Stimulated activated CD8-positive, alpha-beta memory T cell treated with anti-CD3 and anti-CD28 coated beads, Interleukin-7, amount 100 ng/mL, for 24 hours (primary cell): ENCODE results near the gene PCDHB5.
"Not testable (repeated sequence)": the region's sequence is repeated elsewhere in the genome, so short reads cannot be mapped to it uniquely, and the experiment has no call there.

ENCODE experiments used
- DNase-seq: peaks from one replicate; pipeline ENCODE4 v3.0.0-alpha.2; 2020; ENCODE audit warnings: low read depth

PCDHB5 gene

DNA sequence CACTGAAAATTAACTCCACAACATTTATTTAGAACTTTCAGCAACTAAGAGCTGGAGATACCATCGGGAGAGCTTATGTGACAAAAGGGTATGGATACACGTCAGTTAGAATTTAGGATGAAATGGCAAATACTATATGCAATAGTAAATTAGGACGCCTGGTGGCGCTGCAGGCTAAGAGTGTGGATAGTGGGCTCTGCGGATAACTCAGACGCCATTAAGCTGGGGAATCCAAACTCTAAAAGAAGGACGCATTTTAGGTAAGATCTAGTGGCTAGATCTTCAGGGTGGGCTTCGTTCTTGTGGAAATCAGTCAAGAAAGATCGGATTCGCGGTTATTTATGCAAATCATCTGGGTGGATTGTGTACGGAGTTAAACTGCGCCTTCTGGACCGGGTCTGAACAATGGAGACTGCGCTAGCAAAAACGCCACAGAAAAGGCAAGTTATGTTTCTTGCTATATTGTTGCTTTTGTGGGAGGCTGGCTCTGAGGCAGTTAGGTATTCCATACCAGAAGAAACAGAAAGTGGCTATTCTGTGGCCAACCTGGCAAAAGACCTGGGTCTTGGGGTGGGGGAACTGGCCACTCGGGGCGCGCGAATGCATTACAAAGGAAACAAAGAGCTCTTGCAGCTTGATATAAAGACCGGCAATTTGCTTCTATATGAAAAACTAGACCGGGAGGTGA, at the start of gene PCDHB5:
TSS of gene PCDHB5 (plus strand) at position 177 of the 688 bp plus-strand sequence. CDS start at position 406, 229 bp downstream.
- DNase-seq: no peak

DNA sequence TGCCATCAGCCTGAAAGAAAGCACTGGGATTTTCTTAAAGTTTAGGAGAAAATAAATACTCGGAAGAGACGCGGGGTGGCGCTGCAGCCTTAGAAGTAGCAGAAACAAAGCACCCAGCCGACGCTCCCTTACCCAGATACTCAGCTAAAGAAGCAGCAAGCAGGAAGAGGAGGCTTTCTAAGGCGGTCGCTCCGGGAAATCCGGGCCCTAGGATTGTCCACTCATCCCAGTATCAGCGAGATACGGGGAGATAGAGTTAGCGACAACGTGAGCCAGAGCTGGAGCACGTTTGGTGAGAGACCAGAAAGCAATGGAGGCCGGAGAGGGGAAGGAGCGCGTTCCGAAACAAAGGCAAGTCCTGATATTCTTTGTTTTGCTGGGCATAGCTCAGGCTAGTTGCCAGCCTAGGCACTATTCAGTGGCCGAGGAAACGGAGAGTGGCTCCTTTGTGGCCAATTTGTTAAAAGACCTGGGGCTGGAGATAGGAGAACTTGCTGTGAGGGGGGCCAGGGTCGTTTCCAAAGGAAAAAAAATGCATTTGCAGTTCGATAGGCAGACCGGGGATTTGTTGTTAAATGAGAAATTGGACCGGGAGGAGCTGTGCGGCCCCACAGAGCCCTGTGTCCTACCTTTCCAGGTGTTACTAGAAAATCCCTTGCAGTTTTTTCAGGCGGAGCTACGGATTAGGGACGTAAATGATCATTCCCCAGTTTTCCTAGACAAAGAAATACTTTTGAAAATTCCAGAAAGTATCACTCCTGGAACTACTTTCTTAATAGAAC, 40.3 kb upstream of the PCDHB5 start, which contains the start of gene PCDHB2:
TSS of gene PCDHB2 (plus strand) at position 135 of the 782 bp plus-strand sequence. CDS start at position 311, 176 bp downstream.
- DNase-seq: no peak

DNA sequence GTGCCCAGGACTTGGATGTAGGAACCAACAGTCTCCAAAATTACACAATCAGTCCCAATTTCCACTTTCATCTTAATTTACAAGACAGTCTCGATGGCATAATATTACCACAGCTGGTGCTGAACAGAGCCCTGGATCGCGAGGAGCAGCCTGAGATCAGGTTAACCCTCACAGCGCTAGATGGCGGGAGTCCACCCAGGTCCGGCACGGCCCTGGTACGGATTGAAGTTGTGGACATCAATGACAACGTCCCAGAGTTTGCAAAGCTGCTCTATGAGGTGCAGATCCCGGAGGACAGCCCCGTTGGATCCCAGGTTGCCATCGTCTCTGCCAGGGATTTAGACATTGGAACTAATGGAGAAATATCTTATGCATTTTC, 39.8 kb upstream of the PCDHB5 start:
- DNase-seq: no peak

DNA sequence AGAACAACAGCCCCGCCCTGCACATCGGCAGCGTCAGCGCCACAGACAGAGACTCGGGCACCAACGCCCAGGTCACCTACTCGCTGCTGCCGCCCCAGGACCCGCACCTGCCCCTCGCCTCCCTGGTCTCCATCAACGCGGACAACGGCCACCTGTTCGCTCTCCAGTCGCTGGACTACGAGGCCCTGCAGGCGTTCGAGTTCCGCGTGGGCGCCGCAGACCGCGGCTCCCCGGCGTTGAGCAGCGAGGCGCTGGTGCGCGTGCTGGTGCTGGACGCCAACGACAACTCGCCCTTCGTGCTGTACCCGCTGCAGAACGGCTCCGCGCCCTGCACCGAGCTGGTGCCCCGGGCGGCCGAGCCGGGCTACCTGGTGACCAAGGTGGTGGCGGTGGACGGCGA, 38.8 kb upstream of the PCDHB5 start:
- not testable (repeated sequence) for DNase-seq

DNA sequence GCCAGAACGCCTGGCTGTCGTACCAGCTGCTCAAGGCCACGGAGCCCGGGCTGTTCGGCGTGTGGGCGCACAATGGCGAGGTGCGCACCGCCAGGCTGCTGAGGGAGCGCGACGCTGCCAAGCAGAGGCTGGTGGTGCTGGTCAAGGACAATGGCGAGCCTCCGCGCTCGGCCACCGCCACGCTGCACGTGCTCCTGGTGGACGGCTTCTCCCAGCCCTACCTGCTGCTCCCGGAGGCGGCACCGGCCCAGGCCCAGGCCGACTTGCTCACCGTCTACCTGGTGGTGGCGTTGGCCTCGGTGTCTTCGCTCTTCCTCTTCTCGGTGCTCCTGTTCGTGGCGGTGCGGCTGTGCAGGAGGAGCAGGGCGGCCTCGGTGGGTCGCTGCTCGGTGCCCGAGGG, 38.4 kb upstream of the PCDHB5 start:
- not testable (repeated sequence) for DNase-seq

DNA sequence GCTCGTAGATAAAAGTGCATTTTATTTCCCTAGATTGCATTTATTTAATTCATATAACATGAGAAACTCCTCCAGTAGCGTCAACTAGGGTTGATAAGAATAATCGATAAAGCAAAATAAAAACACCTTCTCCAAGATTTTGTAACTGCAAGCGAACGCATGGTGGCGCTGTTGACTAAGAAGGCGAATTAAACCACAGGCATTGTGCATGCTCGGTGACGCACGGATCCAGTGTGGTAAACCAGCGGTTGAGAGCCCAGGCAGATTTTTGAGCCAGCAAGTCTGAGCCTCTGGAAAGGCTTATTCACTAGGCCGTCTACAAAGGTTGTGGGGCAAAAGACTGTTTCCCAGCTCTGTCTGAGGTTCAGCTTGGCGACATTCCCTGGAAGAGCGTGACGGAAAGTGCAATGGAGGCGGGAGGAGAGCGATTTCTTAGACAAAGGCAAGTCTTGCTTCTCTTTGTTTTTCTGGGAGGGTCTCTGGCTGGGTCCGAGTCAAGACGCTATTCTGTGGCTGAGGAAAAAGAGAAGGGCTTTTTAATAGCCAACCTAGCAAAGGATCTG, 34.7 kb upstream of the PCDHB5 start, which contains the start of gene PCDHB3:
TSS of gene PCDHB3 (plus strand) at position 231 of the 563 bp plus-strand sequence. CDS start at position 408, 177 bp downstream.
- no peak for DNase-seq

DNA sequence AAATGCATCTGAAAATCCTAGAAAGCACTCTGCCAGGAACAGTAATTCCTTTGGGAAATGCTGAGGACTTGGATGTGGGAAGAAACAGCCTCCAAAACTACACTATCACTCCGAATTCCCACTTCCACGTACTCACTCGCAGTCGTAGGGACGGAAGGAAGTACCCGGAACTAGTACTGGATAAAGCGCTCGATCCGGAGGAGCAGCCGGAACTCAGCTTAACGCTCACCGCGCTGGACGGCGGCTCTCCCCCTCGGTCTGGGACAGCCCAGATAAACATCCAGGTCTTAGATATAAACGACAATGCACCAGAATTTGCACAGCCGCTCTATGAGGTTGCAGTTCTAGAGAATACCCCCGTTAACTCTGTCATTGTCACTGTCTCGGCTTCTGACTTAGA, 33.9 kb upstream of the PCDHB5 start:
- no peak for DNase-seq

DNA sequence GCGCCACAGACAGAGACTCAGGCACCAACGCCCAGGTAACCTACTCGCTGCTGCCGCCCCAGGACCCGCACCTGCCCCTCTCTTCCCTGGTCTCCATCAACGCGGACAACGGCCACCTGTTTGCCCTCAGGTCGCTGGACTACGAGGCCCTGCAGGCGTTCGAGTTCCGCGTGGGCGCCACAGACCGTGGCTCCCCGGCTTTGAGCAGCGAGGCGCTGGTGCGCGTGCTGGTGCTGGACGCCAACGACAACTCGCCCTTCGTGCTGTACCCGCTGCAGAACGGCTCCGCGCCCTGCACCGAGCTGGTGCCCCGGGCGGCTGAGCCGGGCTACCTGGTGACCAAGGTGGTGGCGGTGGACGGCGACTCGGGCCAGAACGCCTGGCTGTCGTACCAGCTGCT, 32.9 kb upstream of the PCDHB5 start:
- DNase-seq: not testable (repeated sequence)

DNA sequence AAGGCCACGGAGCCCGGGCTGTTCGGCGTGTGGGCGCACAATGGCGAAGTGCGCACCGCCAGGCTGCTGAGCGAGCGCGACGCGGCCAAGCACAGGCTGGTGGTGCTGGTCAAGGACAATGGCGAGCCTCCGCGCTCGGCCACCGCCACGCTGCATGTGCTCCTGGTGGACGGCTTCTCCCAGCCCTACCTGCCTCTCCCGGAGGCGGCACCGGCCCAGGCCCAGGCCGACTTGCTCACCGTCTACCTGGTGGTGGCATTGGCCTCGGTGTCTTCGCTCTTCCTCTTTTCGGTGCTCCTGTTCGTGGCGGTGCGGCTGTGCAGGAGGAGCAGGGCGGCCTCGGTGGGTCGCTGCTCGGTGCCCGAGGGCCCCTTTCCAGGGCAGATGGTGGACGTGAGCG, 32.5 kb upstream of the PCDHB5 start:
- not testable (repeated sequence) for DNase-seq

DNA sequence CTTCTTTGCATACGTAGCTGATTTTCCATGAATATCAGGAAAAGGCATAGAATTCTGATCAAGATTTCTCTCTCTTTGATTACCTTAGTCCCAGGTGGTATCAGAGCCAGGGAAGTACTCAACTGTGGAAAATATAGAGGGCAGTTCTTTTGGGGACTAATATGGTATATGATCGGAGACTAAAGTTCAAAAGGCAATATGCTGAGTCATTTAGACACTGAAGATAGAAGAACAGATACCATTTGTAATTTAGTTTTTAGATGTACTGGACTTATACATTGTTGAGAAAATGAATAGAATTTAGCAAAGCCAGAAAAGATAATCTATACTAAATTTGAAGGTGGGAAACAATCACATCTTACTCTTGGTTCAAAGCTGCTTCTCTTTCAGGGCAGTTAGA, 29.7 kb upstream of the PCDHB5 start:
- DNase-seq: no peak

DNA sequence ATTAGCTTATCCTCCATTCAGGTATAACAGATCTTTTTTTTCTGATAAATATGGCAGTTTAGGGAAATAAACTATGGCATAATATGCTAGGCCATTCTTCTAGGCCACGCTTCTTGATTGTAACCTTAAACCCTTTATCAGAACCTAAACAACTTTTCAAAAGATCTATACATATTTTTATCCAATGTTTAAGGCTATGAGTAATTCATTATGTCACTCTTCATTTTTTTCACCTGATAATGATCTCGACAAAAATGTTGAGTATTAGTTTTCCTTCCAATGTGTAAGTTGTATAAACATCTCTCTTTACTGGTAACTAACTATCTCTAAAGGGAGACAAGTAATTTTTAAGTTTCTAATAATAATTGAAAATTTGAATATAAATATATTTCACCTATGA, 15.8 kb upstream of the PCDHB5 start:
- no peak for DNase-seq

DNA sequence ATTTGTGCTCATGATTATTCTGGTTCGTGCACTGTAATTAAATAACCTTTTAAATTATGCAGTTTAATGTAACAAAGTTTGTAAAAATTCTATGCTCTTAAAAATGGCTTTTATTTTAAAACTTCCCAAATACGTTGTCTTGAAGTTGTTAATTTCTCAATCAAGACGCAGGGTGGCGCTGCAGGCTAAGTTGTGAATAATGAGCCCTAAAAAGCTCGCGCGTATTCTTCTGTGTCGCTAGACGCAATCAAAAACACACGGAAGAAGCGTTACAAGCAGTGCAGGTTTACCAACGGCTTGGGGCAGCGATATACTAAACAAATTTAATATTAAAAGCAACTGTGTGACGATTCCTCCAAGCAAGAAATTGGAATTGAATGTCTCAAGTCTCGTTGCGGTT, 13.4 kb upstream of the PCDHB5 start, which contains the start of gene PCDHB4:
TSS of gene PCDHB4 (plus strand) at position 256 of the 400 bp plus-strand sequence. CDS start 181 bp downstream, outside the sequence.
- no peak for DNase-seq

DNA sequence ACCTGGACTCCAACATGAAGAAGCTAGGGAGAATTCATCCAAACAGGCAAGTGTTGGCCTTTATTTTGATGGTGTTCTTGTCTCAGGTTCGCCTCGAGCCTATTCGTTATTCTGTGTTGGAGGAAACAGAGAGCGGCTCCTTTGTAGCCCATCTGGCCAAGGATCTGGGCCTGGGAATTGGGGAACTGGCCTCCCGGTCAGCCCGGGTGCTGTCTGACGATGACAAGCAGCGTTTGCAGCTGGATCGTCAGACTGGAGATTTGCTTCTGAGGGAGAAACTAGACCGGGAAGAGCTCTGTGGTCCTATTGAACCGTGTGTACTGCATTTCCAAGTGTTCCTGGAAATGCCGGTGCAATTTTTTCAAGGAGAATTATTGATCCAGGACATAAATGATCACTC, 13.0 kb upstream of the PCDHB5 start:
- no peak for DNase-seq

DNA sequence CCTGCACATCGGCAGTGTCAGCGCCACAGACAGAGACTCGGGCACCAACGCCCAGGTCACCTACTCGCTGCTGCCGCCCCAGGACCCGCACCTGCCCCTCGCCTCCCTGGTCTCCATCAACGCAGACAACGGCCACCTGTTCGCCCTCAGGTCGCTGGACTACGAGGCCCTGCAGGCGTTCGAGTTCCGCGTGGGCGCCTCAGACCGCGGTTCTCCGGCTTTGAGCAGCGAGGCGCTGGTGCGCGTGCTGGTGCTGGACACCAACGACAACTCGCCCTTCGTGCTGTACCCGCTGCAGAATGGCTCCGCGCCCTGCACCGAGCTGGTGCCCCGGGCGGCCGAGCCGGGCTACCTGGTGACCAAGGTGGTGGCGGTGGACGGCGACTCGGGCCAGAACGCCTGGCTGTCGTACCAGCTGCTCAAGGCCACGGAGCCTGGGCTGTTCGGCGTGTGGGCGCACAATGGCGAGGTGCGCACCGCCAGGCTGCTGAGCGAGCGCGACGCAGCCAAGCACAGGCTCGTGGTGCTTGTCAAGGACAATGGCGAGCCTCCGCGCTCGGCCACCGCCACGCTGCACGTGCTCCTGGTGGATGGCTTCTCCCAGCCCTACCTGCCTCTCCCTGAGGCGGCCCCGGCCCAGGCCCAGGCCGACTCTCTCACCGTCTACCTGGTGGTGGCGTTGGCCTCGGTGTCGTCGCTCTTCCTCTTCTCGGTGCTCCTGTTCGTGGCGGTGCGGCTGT, 11.4 kb upstream of the PCDHB5 start:
- DNase-seq: not testable (repeated sequence)

DNA sequence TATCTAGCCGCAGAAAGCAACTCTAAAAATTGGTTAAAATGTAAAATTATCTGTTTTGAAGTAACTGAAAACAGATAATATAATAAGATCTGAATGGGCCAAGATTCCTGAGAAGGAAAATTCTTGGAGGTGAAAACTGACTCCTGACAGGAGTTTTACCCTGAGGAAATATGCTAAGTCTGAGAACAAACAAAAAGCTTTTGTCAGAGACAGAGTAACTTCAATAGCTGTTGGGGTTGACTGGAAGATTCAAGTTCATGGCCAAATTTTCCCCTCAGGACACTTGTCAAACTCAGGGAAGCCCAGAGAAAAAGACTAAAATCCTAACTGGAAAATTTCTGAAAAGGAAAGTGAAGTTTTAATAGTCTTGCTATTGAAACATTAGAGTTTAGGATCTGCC, 7.7 kb upstream of the PCDHB5 start:
- DNase-seq: no peak

DNA sequence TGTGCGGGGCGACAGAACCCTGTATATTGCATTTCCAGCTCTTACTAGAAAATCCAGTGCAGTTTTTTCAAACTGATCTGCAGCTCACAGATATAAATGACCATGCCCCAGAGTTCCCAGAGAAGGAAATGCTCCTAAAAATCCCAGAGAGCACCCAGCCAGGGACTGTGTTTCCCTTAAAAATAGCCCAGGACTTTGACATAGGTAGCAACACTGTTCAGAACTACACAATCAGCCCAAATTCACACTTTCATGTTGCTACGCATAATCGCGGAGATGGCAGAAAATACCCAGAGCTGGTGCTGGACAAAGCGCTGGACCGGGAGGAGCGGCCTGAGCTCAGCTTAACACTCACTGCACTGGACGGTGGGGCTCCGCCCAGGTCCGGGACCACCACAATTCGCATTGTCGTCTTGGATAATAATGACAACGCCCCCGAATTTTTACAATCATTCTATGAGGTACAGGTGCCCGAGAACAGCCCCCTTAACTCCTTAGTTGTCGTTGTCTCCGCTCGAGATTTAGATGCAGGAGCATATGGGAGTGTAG, 786 bp downstream of the PCDHB5 start:
- no peak for DNase-seq

DNA sequence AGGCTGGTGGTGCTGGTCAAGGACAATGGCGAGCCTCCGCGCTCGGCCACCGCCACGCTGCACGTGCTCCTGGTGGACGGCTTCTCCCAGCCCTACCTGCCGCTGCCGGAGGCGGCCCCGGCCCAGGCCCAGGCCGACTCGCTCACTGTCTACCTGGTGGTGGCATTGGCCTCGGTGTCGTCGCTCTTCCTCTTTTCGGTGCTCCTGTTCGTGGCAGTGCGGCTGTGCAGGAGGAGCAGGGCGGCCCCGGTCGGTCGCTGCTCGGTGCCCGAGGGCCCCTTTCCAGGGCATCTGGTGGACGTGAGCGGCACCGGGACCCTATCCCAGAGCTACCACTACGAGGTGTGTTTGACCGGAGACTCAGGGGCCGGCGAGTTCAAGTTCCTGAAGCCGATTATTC, 2.3 kb downstream of the PCDHB5 start:
- not testable (repeated sequence) for DNase-seq

DNA sequence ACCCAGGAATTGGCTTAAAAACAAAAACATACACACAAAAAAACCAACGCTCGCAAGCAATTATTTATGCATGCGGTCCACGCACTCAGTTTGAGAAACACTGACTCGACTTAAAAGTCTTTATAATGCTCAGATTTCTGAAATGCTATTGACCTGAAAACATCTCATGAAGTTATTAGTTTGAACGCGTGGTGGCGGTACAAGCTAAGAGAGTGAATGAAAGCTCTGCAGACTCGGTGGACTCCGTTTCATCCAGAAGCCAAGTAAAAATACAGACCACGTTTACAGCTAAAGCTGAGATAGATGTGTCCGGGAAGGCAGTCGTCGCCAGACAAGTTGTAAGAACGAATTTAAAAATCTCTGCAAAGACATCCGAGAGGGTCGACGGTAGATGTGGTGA, 14.8 kb downstream of the PCDHB5 start, which contains the start of gene PCDHB6:
TSS of gene PCDHB6 (plus strand) at position 246 of the 400 bp plus-strand sequence. CDS start 201 bp downstream, outside the sequence.
- no peak for DNase-seq

DNA sequence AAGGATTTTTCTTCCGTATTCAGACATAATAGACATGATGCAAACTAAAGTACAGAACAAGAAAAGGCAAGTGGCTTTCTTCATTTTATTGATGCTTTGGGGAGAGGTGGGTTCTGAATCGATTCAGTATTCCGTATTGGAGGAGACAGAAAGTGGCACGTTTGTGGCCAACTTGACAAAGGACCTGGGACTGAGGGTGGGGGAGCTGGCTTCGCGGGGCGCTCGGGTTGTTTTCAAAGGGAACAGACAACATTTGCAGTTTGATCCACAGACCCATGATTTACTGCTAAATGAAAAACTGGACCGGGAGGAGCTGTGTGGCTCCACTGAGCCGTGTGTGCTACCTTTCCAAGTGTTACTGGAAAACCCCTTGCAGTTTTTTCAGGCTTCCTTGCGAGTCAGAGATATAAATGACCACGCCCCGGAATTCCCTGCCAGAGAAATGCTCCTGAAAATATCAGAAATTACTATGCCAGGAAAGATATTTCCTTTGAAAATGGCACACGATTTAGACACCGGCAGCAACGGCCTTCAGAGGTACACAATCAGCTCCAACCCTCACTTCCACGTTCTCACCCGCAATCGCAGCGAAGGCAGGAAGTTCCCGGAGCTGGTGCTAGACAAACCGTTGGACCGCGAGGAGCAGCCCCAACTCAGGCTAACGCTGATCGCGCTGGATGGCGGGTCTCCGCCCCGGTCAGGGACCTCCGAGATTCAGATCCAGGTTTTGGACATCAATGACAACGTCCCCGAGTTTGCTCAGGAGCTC, 15.4 kb downstream of the PCDHB5 start:
- DNase-seq: no peak

DNA sequence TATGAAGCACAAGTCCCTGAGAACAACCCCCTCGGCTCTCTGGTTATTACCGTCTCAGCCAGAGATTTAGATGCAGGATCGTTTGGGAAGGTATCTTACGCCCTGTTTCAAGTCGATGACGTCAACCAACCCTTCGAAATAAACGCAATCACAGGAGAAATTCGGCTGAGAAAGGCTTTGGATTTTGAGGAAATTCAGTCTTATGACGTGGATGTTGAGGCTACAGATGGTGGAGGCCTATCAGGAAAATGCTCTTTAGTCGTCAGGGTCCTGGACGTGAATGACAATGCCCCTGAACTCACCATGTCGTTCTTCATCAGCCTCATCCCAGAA, 16.0 kb downstream of the PCDHB5 start:
- no peak for DNase-seq

DNA sequence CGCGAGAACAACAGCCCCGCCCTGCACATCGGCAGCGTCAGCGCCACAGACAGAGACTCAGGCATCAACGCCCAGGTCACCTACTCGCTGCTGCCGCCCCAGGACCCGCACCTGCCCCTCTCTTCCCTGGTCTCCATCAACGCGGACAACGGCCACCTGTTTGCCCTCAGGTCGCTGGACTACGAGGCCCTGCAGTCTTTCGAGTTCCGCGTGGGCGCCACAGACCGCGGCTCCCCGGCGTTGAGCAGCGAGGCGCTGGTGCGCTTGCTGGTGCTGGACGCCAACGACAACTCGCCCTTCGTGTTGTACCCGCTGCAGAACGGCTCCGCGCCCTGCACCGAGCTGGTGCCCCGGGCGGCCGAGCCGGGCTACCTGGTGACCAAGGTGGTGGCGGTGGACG, 16.6 kb downstream of the PCDHB5 start:
- DNase-seq: not testable (repeated sequence)
